ENCODE measurements around the gene PTPN14. TPM values are rescaled to one million over a fixed set of nuclear protein-coding genes. Genes with fewer than 3 reads are reported as not detected.

Gene PTPN14
- total RNA-seq, 1 experiment from 2014 or later, result 209 TPM

- intact Hi-C loops (cut with micrococcal nuclease; ENCODE audit: unreplicated experiment), result no loop called here
Observed at GRCh38 chr1:214537872-214538473, 13.4 kb downstream of the PTPN14 start.

GRCh38 chr1:214537219-214537618 is 14.2 kb downstream of the PTPN14 start:
- peak; percentile 33 for ATAC-seq

More at GRCh38 chr1:214537872-214538473, 13.4 kb downstream of the PTPN14 start:
- DNase-seq (ENCODE audit: low read depth, low spot score), result no peak
- TF ChIP-seq CTCF (IDR thresholded peaks at IDR 0.05) (no peak), TCF7L2 (IDR thresholded peaks at IDR 0.05; ENCODE audit: low read depth, low read length) (no peak), REST (IDR thresholded peaks at IDR 0.05; ENCODE audit: insufficient read depth in 1 of 2, low read depth in 2 of 2, low read length in 1 of 2) (no peak), POLR2AphosphoS5 (IDR thresholded peaks at IDR 0.05; ENCODE audit: low read depth, low read length) (no peak), SIN3A (IDR thresholded peaks at IDR 0.05; ENCODE audit: borderline replicate concordance, insufficient read depth, low read depth, low read length) (no peak)
- H3K4me1 ChIP-seq (ENCODE audit: control insufficient read depth, insufficient read depth, low read length), result peaks cover 60% of the 10 kb centered on the region
- ChIA-PET CTCF (no interaction called here), POLR2A (no interaction called here)
- H3K36me3 ChIP-seq (ENCODE audit: control insufficient read depth, insufficient read depth, low read length), result no peaks in the 10 kb centered on the region
- in situ Hi-C loops (cut with HindIII; ENCODE audit: low pct_unique_long_range_greater_than_20kb, low sequenced_read_pairs), result no loop called here
- TSS peak; percentile 1 for BruUV-seq (replicated peaks)
- peak overlapping the region; percentile 36; the same call in 1 of the 2 replicates for H3K27ac ChIP-seq (ENCODE audit: low read length)
- H3K9me3 ChIP-seq (ENCODE audit: control insufficient read depth, insufficient read depth, low read depth, low read length), result no peaks in the 10 kb centered on the region
- H3K27me3 ChIP-seq (ENCODE audit: control insufficient read depth, insufficient read depth, low read length), result no peaks in the 10 kb centered on the region
- ATAC-seq, result no peak
- H3K4me3 ChIP-seq (ENCODE audit: low read depth in 2 of 2, low read length in 2 of 2), result no peak overlapping the region

More at GRCh38 chr1:214537219-214537618, 14.2 kb downstream of the PTPN14 start:
- POLR2A ChIA-PET, result interaction anchor here (0.6 kb wide), 1 partner anchor 15 kb away, joined by 4 read pairs; no protein-coding TSS in a partner anchor
- H3K4me1 ChIP-seq (ENCODE audit: control insufficient read depth, insufficient read depth, low read length), result peaks cover 53% of the 10 kb centered on the region
- no peaks in the 10 kb centered on the region for H3K9me3 ChIP-seq (ENCODE audit: control insufficient read depth, insufficient read depth, low read depth, low read length)
- no peak for DNase-seq (ENCODE audit: low read depth, low spot score)
- no peak for TF ChIP-seq TCF7L2 (IDR thresholded peaks at IDR 0.05; ENCODE audit: low read depth, low read length)
- TF ChIP-seq REST (IDR thresholded peaks at IDR 0.05; ENCODE audit: insufficient read depth in 1 of 2, low read depth in 2 of 2, low read length in 1 of 2), result no peak
- TF ChIP-seq SIN3A (IDR thresholded peaks at IDR 0.05; ENCODE audit: borderline replicate concordance, insufficient read depth, low read depth, low read length), result no peak
- no peak for TF ChIP-seq POLR2AphosphoS5 (IDR thresholded peaks at IDR 0.05; ENCODE audit: low read depth, low read length)
- TF ChIP-seq CTCF (IDR thresholded peaks at IDR 0.05), result no peak
- in situ Hi-C loops (cut with HindIII; ENCODE audit: low pct_unique_long_range_greater_than_20kb, low sequenced_read_pairs) (no loop called here), intact Hi-C loops (cut with micrococcal nuclease; ENCODE audit: unreplicated experiment) (no loop called here)
- no peaks in the 10 kb centered on the region for H3K27me3 ChIP-seq (ENCODE audit: control insufficient read depth, insufficient read depth, low read length)
- no peak overlapping the region for H3K4me3 ChIP-seq (ENCODE audit: low read depth in 2 of 2, low read length in 2 of 2)
- no peaks in the 10 kb centered on the region for H3K36me3 ChIP-seq (ENCODE audit: control insufficient read depth, insufficient read depth, low read length)
- BruUV-seq (replicated peaks), result no TSS peak
- CTCF ChIA-PET, result no interaction called here
- peak overlapping the region; percentile 40; the same call in 1 of the 2 replicates for H3K27ac ChIP-seq (ENCODE audit: low read length)

All from Panc1 (cell line).